Caki2 (cell line): ENCODE measurements around the gene PDSS1. TPM values are rescaled to one million over a fixed set of nuclear protein-coding genes. Genes with fewer than 3 reads are reported as not detected.
"Not testable (repeated sequence)": the region's sequence is repeated elsewhere in the genome, so short reads cannot be mapped to it uniquely, and the experiment has no call there.

ENCODE experiments used
- DNase-seq: peaks from one replicate; pipeline ENCODE4 v3.0.0-alpha.2; 2015; ENCODE audit warnings: low read depth
- in situ Hi-C: cut with HindIII; loops from 2 replicates; pipeline ENCODE4 v1.10.0; 2016; ENCODE audit warnings: low sequenced_read_pairs, low pct_unique_long_range_greater_than_20kb, mixed read lengths
- total RNA-seq: library from RNA; depleted of rRNA; stranded (reverse); fragments of >200 nt; shearing (Covaris generic); gene quantifications from 2 replicates; pipeline ENCODE4 v1.2.3, GENCODE V29; 2014; ENCODE audit warnings: low replicate concordance; rRNA removed

Gene PDSS1
- total RNA-seq, 1 experiment from 2014 or later, result 8.5 TPM

- no peak for DNase-seq
- in situ Hi-C loops, result no loop called here
Measured at GRCh38 chr10:26780106-26780792, 82.7 kb downstream of the PDSS1 start.

- peak; percentile 84 for DNase-seq
- in situ Hi-C loops, result no loop called here
Measured at GRCh38 chr10:26780793-26781601, 83.5 kb downstream of the PDSS1 start.

- in situ Hi-C loops, result no loop called here
- DNase-seq, result peak; percentile 29
Measured at GRCh38 chr10:26781797-26782196, 84.3 kb downstream of the PDSS1 start.

GRCh38 chr10:26787362-26787761 lies 89.9 kb downstream of the PDSS1 start:
- in situ Hi-C loops, result no loop called here

GRCh38 chr10:26789779-26790178 lies 92.3 kb downstream of the PDSS1 start:
- in situ Hi-C loops, DNase-seq: not testable (repeated sequence)

More at GRCh38 chr10:26787362-26787761, 89.9 kb downstream of the PDSS1 start:
- no peak for DNase-seq

- no peak for DNase-seq
- in situ Hi-C loops, result no loop called here
Measured at GRCh38 chr10:26790221-26790995, 92.9 kb downstream of the PDSS1 start.

GRCh38 chr10:26792758-26793495 lies 95.4 kb downstream of the PDSS1 start:
- in situ Hi-C loops, result no loop called here
- no peak for DNase-seq

Other genes with a start within 250 kb of the PDSS1 start
- 61.4 and 73.2 TPM in 2 replicates for gene ABI1, start 163.3 kb downstream of the PDSS1 start, total RNA-seq